HTR-8/SVneo (cell line): ENCODE results near the gene KIF12.

Experiments used
- DNase-seq: peaks from one replicate; pipeline ENCODE4 v3.0.0; 2011; ENCODE audit warnings: low spot score, mixed read lengths; ENCODE audit not compliant: insufficient read length
- FAIRE-seq: peaks from 2 replicates; lab custom pipeline; 2011; peaks lifted over from hg19 to GRCh38; lab: Jason Lieb, UNC

The KIF12 gene

DNA sequence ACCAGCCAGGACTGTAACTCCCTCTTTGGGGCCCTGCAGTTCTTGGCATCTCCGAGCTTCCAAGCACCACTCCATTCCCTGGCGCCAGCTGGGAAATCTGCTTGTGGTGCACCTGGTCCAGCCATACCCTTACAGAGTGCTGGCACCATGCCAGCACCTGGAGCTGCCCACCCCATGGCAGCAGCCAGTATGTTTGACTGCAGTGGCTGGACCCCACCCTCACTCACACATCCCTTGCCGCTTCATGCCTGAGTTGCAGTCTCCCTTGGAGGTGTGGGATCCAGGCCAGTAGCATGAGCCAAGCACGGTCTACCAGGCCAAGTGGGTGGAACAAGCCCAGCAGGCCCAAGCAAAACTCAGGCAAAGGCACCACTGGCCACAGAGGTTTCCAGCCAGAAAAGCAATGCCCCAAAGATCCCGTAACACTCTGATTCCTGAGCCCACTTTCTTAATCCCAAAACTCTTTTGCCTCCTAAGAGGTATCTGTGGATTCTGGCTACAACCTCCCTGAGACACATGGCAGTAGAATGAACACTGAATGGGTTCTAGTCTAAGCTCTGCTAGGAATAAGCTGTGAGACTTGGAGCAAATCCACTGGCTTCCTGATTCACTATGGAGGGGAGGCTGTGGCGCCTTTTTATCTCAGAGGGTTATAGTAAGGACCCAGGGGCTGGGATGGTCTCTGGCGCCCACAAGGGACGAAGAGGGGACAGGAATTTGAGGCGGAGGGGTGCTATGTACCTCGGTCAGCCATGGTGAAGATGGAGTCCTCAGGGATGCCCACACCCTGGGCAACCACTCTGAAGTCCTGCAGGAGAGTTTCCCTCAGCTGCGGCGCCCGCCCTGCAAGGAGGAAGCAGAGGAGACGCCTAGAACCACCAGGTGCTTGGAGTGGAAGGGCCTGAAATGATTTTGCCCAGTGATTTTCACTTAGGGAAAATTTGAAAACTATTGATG is 26.6 kb downstream of the KIF12 start:
- no peak for FAIRE-seq
- DNase-seq: no peak

DNA sequence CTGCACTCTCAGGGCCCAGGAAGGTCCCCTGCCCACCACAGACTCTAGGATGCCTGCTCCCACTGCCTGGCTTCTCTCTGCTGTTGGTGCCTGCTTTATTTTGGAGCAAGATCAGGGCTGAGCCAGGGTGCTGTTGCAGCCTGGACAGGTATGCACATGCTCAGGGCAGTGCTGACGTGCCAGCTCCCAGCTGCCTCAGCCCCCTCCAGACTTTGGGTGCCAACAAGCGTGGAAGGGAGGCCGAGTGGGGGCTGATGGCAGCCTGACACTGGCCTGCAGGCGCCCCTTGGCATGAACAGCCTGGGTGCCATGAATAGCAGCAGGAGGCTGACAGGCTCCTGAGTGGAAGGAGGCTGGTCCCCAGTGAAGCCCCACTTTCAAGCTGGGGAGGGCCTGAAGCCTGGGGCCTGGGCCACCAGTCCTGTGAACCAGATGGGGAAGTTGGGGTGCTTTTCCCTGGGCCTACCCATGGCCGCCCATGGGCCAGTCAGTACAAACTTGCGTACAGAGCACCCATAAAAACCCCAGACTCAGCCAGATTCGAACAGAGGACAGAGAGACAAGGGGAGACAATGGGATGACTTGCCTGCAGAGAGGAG is 27.8 kb downstream of the KIF12 start:
- DNase-seq: no peak
- FAIRE-seq: no peak

DNA sequence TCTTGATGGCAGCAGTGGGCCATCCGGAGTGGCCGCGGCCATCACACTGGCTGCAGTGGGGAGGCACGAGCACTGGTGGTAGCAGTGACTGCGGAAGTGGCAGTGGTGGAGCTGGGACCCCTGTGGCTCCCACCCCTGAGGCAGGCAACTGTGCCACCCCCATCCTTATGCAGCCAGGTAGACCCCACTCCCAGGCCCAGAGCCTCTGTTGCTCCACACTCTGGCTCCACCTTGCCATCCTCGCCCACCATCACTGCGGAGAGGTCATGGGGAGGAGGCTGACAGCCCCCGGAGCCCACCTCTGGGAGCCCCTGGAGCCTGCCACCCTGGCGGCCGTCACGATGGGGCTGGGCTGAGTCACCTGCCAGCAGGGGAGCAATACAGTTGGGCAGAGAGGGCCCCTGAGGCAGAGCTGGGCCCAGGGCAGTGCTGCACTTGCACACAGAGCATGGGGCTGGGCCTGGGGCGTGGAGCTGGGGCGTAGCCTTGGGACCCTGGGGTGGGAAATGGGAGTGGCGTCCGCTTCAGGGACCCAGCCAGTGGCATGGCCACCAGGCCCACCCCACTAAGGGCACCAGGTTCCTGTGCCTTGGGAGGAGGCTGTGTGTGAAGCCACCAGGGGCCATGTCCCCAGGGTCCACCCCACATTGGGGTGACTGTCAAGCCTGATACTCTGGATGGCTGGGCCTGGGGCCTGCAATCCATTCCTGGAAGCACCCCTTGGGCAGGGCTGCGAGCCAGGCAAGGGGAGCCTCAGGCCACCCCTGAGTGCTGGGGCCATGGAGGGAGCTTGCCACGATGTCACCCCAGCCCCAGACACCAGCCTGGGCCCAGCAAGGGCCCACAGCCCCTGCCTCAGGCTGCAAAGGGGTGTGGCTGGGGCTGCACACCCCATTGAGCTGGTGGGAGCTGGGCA is 28.6 kb downstream of the KIF12 start:
- FAIRE-seq (no peak), DNase-seq (no peak)

DNA sequence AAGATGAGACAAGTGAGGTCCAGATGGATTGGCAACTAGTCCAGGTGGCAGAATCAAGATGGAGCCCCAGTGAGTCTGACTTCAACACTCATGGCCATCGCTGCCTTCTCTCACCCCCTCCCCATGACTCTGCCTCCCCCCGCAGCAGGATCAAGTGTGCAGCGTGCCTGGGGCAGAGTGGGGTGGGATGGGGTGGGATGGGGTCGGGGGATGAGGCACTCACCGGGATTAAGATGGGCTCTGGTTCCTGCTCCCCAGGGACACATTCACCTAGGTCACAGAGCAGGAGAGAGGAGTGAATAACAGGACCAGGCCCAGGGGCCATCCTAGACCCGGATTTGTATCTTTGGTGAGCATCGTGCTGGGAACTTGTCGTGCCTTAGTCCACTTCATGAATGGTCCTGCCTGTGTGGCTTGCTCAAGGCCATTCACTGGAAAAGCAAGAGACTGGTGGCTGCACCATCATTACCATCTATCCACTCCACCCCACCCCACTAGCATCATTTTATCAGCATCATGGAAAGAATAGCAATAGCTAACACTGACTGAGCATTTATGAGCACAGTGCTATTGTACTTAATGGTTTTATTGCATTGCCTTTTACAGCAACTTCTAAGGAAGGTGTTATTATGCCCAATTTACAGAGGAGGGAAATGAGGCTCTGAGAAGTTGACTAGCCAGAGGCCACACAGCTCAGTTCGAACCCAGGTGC is 29.5 kb downstream of the KIF12 start:
- no peak for DNase-seq
- no peak for FAIRE-seq

DNA sequence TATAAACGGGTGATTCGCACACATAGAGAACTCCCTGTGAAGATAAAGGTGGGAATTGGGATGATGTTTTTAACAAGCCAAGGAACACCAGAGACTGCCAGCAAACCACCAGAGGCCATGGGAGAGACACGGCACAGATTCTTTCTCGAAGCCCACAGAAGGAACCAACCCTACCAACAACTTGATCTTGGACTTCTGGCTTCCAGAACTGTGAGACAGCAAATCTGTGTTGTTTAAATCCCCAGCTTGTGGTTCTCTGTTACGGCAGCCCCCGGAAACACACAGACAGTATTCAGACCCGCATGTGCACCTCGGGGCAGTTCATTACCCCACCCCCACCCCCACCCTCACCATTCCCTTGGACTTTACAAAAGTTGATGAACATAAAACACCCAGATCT is 33.8 kb downstream of the KIF12 start:
- DNase-seq: no peak
- no peak for FAIRE-seq

DNA sequence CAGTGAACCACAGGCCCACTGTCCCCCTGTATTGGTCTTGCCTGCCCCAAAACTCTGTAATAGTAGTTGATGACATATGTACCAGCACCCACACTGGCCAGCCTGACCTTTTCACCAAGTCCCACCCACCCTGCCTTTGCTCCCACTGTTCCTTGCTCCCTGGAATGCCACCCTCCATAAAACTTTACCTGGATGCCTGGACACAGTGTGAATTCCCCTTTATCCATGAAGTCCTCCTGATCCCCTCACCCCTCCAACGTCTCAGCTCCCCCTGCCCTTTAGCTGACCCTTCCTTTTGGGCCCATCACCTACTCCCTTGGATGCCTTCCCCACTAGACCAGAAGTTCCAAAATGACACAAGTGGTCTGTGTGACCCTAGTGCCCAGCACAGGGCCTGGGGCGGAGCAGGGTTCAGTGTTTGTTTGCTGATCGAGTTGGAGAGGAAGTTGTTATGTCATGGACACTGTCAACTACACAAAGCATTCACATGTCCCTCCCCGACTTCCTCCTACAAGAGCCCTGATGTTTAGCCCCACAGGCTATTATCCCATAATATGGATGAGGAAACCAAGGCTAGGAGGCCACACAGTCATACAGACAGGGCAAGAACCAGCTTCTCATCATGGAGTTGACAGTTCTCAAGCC is 37.1 kb downstream of the KIF12 start:
- FAIRE-seq: no peak
- DNase-seq: no peak

- no peak for FAIRE-seq
- DNase-seq: no peak
Measured at GRCh38 chr9:114061292-114061691, 37.8 kb downstream of the KIF12 start.

- no peak for DNase-seq
- no peak for FAIRE-seq
Measured at GRCh38 chr9:114060711-114061110, 38.4 kb downstream of the KIF12 start.

- no peak for FAIRE-seq
- no peak for DNase-seq
Measured at GRCh38 chr9:114060070-114060469, 39.0 kb downstream of the KIF12 start.

GRCh38 chr9:114059047-114059803 is 39.9 kb downstream of the KIF12 start:
- DNase-seq (no peak), FAIRE-seq (no peak)

GRCh38 chr9:114058688-114059046 is 40.4 kb downstream of the KIF12 start:
- FAIRE-seq: no peak
- DNase-seq: no peak

GRCh38 chr9:114057161-114057885 is 41.8 kb downstream of the KIF12 start:
- no peak for FAIRE-seq
- no peak for DNase-seq

DNA sequence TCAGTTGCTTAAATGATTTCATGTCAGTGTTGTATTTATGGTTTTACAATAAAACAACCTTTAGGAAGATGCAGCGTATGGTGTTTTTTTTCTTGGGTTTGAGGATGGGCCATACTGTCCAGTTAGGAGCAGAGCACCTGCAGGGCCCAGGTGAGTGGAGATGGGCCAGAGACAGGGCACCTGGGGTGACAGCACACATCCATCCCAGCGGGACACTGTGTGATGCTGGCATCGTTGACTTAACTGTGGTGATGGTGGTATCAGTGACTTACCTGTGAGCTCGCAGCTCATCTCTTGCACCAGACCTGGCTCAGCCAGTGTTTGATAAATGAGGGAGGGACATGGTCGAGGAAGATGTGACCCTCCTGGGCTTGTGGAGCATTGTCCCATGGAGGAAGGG is 42.6 kb downstream of the KIF12 start:
- FAIRE-seq (no peak), DNase-seq (no peak)

GRCh38 chr9:114055894-114056293 is 43.2 kb downstream of the KIF12 start:
- FAIRE-seq (no peak), DNase-seq (no peak)

DNA sequence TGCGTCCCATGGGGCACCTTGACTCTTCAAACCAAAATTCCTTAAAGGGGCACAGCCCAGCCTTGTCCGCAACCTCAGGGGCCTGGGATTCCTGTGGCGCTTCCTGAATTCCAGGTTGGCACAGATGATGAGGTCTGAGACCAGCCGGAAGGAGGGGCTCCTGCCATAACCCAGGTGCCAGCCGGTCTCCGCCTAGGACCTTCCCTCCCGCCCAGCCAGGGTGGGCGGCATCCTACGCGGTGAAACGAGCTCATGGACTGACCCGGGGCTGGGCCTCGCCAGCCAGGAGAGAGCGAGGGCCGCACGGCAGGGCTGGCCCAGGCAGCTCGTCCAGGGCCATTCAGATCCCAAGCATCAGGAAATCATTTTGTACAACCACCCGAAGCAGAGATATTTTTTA is 44.0 kb downstream of the KIF12 start:
- no peak for FAIRE-seq
- DNase-seq: no peak

DNA sequence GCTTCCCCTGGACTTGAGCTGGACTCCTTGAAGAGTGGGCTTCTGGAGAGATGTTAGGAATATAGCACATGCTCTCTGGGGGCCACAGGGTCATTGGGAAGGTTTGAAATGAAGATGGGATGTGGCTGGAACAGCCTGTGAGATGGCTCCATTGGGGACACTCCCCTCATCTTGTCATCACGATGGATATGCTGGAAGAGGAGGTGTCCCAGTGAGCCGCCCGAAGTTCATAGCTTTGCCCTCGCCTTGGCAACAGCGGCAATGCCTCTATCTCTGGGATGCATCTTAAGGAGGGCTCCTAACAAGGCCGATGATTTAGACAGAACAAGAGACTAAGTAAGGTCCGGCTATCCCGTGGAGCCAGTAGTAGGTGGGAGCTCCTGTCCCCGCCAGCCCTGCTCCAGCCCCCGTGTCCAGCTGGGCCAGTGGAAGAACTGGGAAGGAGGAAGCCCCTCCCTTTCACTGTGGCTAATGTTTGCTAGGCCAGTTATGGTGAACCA is 44.9 kb downstream of the KIF12 start:
- FAIRE-seq (no peak), DNase-seq (no peak)

- DNase-seq (no peak), FAIRE-seq (no peak)
Measured at GRCh38 chr9:114053246-114054005, 45.7 kb downstream of the KIF12 start.
